Measurements from ENCODE around the gene ZNF835. TPM values are rescaled to one million over a fixed set of nuclear protein-coding genes. Genes with fewer than 3 reads are reported as not detected.

Gene ZNF835
- total RNA-seq, 4 donors from 2014 or later = 1.5 to 8.3 (median 4.2) TPM

GRCh38 chr19:56654151-56654550 lies 17.4 kb downstream of the ZNF835 start:
- H3K4me3 ChIP-seq = no peak overlapping the region
- H3K4me1 ChIP-seq = no peaks in the 10 kb centered on the region
- intact Hi-C loops (cut with DNase I; ENCODE audit: low total_unique reads) = no loop called here
- H3K9me3 ChIP-seq = no peaks in the 10 kb centered on the region
- no peak for DNase-seq
- H3K36me3 ChIP-seq = no peaks in the 10 kb centered on the region
- no peaks in the 10 kb centered on the region for H3K27me3 ChIP-seq
- no peak for TF ChIP-seq CTCF (IDR thresholded peaks at IDR 0.05)
- TF ChIP-seq POLR2A (IDR thresholded peaks at IDR 0.05) = no peak
- H3K27ac ChIP-seq = no peak overlapping the region

- no peak overlapping the region for H3K27ac ChIP-seq
- H3K36me3 ChIP-seq = no peaks in the 10 kb centered on the region
- no peak overlapping the region for H3K4me3 ChIP-seq
- H3K4me1 ChIP-seq = no peaks in the 10 kb centered on the region
- DNase-seq = no peak
- TF ChIP-seq POLR2A (IDR thresholded peaks at IDR 0.05) (no peak), CTCF (IDR thresholded peaks at IDR 0.05) (no peak)
- intact Hi-C loops (cut with DNase I; ENCODE audit: low total_unique reads) = no loop called here
- H3K27me3 ChIP-seq = peaks cover 0 to 8% of the 10 kb centered on the region in 2 donors
- H3K9me3 ChIP-seq = no peaks in the 10 kb centered on the region
Measured at GRCh38 chr19:56643460-56643955, 28.0 kb downstream of the ZNF835 start.

- intact Hi-C loops (cut with DNase I; ENCODE audit: low total_unique reads) = no loop called here
- no peaks in the 10 kb centered on the region for H3K4me1 ChIP-seq
- no peak within 1 kb of the TSS for H3K4me3 ChIP-seq
- no peak within 1 kb of the TSS for H3K27ac ChIP-seq
- no peaks in the 10 kb centered on the region for H3K36me3 ChIP-seq
- H3K9me3 ChIP-seq = no peaks in the 10 kb centered on the region
- no peak for DNase-seq
- no peak for TF ChIP-seq POLR2A (IDR thresholded peaks at IDR 0.05)
- TF ChIP-seq CTCF (IDR thresholded peaks at IDR 0.05) = no peak
- H3K27me3 ChIP-seq = peaks cover 0 to 8% of the 10 kb centered on the region in 2 donors
Measured at GRCh38 chr19:56642711-56643459, 28.7 kb downstream of the ZNF835 start, which contains the start of gene SMIM17. TSS of gene SMIM17 (plus strand) at chr19:56643159. CDS start at chr19:56645668, 2,509 bp downstream.

- TF ChIP-seq CTCF (IDR thresholded peaks at IDR 0.05) (no peak), POLR2A (IDR thresholded peaks at IDR 0.05) (no peak)
- peaks cover 0 to 8% of the 10 kb centered on the region in 2 donors for H3K27me3 ChIP-seq
- peaks cover 0 to 5% of the 10 kb centered on the region in 2 donors for H3K9me3 ChIP-seq
- H3K4me1 ChIP-seq = no peaks in the 10 kb centered on the region
- H3K36me3 ChIP-seq = no peaks in the 10 kb centered on the region
- no peak overlapping the region for H3K4me3 ChIP-seq
- intact Hi-C loops (cut with DNase I; ENCODE audit: low total_unique reads) = loop anchor here (10.0 kb wide), 1 partner anchor 554 kb away; no protein-coding TSS in a partner anchor
- H3K27ac ChIP-seq = no peak overlapping the region
- DNase-seq = no peak
Measured at GRCh38 chr19:56639217-56639616, 32.3 kb downstream of the ZNF835 start.

- no peaks in the 10 kb centered on the region for H3K4me1 ChIP-seq
Measured at GRCh38 chr19:56637976-56638555, 33.5 kb downstream of the ZNF835 start.

More at GRCh38 chr19:56637976-56638555, 33.5 kb downstream of the ZNF835 start:
- peaks cover 0 to 5% of the 10 kb centered on the region in 2 donors for H3K9me3 ChIP-seq
- H3K27ac ChIP-seq = no peak overlapping the region
- no peak for TF ChIP-seq CTCF (IDR thresholded peaks at IDR 0.05)
- no peak for TF ChIP-seq POLR2A (IDR thresholded peaks at IDR 0.05)
- peak; percentile 23 to 35 for DNase-seq
- intact Hi-C loops (cut with DNase I; ENCODE audit: low total_unique reads) = loop anchor here (10.0 kb wide), 1 partner anchor 553 kb away; no protein-coding TSS in a partner anchor
- peaks cover 0 to under 1% of the 10 kb centered on the region in 2 donors for H3K27me3 ChIP-seq
- H3K4me3 ChIP-seq = no peak overlapping the region
- no peaks in the 10 kb centered on the region for H3K36me3 ChIP-seq

All from uterus (tissue), 4 donors.